Measurements from ENCODE around the gene TMEM255B.
"Not testable (repeated sequence)": the region's sequence is repeated elsewhere in the genome, so short reads cannot be mapped to it uniquely, and the experiment has no call there.

TMEM255B gene

DNA sequence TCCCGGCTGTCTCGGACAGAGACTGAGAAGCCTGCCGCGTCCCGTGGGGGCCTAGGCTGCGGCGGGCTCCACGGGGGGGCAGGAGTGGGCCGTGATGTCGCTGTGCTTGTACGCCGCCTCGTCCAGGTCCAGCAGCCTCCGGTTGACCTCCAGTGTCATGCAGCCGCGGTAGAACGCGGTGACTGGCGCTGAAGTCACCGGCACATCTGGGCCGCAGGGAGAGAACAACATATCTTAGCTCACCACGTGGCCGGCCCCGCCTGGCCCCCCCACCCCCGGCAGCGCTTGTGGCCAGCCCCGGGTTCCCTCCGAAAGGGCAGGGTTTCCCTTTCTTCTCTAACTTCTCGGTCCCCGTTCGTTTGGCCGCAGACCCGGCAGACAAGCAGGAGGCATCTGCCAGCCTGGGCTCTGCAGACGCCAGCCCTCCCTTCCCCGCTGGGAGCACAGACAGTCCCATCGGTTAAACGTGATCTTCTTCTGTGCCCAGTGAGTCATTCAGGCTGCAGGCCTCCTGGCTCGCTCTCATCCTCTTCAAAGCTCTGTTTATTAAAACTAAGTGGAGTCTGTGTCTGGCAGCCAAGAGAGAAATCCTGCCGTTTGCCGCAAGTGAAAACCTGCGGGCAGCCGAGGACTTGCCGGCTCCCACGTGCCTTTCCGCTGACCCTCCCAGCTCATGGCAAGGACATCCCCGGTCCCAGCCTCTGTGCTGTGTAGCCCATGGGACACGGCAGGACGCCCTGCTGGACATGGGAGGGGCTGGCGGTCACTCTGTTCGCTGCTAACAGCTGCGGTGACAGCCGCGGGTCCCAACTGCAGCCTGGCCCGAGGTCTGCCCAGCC is 62.0 kb downstream of the TMEM255B start:
- DNase-seq = no peak

DNA sequence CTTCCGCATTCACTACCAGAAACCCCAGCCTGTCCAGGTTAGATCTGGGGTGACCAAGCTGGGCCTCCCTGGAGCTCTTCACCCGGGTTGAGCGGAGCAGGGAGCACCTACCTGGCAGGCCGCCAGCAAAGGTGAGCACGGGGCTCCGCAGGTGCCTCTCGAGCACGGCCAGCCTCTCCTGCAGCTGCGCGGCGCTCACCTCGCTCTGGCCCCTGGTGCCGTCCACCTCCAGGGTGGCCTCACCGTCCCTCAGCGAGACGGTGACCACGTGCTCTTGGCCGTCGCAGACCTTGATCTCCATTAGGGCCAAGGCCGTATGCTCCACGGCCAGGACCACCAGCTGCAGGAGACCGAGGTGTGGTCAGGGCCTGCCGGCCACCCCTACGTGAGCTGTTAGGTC is 62.8 kb downstream of the TMEM255B start:
- DNase-seq = no peak

DNA sequence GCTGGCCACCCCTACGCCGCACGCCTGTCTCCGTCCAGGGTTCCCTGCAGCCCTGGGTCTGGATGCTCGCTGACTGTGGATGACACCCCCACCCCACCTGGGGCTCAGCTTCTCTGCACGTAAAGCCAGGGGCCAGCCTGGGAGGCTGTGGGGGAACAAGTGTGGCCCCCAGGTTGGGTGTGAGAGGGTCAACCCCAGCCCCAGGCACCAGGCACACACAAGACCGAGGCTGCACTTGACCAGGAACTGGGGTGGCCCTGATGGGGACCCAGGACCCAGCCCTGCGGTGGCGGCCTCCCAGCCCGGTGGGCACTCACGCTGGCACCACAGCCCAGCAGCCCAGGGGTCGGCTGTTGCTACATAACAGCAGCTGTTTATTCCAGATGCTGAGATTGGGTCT is 63.2 kb downstream of the TMEM255B start:
- no peak for DNase-seq

DNA sequence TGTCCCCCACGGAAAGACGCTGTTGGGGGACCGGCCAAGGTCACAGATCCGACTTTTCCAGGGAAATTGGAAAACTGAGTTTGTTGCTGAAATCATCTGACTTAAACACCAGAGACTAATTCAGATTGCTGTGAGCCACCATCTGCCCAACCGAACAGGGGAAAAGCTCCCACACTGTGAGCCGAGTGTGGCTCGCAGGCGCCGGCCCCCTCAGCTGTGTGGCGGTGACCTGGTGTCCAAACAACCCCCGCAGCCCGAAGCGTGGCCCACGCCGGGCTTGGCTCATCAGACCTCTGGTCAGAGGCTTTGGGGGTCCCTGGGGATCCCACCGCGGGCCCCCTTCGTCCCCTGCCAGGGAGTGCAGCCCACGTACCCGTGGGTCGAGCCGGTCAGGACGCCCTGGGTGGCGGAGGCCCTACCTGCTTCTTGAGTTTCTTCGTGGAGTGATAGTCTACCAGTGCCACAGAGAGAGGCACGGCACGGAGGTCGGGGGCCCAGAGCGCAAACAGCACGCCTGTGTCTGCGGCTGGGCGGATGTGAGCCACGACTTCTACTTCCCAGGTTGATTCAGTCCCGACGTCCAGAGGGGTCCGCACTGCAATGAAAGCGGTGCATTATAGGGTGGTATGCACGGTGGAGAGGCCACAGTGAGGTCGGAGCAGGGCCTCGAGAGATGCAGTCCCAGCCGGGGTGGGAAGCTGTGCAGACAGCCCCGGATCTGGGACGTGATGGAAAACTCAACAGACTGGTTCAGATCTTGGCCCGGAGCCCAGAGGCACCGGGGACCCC is 64.1 kb downstream of the TMEM255B start:
- DNase-seq = no peak

DNA sequence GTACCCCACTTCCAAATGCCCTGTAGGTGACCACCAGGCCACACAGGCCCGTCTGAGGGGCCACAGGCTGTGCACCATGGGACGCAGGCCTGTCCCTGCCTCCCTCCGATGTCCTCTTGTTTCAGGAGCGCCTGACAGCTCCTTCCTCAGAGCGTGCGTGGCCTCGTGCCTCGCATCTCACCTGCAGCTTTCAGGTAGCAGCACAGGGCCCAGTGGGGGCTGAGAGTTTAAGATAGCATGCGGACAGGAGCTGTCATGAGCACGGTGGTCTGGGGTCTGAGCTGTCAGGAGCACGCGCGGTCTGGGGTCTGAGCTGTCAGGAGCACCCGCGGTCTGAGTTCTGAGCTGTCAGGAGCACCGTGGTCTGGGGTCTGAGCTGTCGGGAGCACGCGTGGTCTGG is 64.7 kb downstream of the TMEM255B start:
- DNase-seq = no peak

DNA sequence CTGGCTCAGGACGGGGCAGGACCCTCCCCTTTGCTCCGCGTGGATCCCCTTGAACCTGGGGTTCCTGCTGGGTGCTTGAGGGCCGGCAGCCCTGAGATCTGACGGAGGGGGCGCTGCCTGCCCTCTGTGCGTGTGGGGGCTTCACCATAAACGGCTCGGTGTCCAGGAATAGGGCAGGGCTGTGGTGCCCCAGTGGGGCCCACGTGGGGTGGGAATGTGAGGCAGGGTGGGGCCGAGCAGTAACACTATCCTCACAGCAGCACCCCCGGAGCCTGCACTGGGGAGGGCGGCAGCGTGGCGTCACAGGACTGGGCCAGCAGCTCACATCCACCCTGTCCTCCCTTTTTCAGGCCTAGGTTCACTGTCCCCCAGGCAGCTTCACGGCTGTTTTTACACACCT is 66.8 kb downstream of the TMEM255B start:
- no peak for DNase-seq

DNA sequence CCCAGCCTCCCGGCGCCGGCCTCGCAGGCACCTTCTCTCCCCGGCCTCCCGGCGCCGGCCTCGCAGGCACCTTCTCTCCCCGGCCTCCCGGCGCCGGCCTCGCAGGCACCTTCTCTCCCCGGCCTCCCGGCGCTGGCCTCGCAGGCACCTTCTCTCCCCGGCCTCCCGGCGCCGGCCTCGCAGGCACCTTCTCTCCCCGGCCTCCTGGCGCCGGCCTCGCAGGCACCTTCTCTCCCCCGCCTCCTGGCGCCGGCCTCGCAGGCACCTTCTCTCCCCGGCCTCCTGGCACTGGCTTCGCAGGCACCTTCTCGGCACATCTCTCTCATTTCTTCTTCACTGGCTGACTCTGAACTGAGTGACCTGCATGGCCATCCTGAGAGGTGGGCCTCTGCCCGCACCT is 67.4 kb downstream of the TMEM255B start:
- DNase-seq = not testable (repeated sequence)

DNA sequence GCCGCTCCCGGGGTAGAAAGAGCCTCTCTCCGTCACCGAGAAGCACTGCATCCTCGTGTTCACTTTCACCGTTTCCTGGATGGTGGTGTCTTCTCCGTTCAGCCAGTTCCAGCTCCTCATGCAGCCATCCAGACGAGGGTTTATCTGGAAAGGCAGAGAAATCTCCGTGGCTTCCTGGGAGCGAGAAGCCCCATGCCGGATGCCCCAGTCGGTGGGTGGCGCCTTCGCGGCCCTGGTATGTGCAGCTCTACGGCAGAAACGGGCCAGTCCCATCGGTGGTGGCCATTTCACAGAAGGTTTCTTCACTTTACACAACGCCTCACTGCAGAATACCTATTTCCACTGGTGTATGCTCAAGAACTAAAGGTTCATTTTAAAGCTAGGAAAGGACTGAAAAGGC is 68.0 kb downstream of the TMEM255B start:
- no peak for DNase-seq

DNA sequence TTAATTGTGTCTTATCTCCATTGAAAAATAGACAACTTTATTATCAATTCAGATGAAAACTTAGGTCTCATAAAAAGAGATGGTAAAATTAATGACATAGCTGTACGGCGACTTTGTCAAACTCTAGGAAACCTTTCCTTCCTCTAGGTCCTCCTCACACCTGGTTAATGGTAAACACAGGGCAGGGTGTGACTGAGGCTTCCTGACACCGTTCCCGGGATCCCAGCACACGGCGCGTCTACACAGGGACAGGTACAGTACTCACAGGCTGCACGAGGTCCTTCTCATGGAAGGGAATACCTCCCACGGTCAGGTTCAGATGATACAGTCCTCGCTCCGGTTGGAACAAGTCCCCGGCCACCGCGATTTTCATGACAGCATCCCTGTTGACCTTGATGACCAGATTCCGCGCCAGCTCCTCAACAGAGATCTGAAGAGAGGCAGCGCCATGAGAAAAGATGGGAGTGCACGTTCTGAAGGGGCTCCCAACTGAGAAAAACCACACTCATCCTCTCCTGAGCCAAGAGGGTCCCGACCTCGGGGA is 69.3 kb downstream of the TMEM255B start:
- DNase-seq = no peak

DNA sequence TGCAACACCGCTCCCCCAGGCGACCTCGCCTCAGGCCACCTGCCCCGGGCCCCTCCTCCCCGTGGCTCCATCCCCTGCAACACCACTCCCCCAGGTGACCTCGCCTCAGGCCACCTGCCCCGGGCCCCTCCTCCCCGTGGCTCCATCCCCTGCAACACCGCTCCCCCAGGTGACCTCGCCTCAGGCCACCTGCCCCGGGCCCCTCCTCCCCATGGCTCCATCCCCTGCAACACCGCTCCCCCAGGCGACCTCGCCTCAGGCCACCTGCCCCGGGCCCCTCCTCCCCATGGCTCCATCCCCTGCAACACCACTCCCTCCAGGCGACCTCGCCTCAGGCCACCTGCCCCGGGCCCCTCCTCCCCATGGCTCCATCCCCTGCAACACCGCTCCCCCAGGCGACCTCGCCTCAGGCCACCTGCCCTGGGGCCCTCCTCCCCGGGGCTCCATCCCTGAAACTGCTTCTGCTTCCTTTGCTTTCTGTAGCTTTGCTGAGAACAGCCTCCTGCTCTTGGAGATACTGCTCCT is 71.5 kb downstream of the TMEM255B start:
- not testable (repeated sequence) for DNase-seq

DNA sequence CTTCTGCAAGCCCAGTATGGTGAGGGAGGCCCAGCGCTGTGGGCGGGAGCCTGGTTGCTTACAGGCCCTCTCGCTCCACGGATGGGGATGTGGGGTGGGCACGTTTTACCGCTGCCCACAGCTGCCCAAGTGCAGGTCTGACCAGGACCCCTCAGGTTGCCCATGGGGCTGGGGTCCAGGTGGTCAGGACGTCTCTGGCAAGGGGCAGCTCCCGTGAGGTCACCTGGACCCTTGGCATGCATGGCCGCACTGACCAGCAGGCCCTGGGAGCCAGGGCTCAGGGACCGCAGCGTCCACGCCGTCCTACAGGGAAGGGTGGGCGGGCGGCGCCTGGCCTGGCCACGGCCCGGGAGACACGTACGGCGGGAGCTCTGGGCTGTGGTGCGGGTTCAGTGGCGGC is 72.0 kb downstream of the TMEM255B start:
- no peak for DNase-seq

DNA sequence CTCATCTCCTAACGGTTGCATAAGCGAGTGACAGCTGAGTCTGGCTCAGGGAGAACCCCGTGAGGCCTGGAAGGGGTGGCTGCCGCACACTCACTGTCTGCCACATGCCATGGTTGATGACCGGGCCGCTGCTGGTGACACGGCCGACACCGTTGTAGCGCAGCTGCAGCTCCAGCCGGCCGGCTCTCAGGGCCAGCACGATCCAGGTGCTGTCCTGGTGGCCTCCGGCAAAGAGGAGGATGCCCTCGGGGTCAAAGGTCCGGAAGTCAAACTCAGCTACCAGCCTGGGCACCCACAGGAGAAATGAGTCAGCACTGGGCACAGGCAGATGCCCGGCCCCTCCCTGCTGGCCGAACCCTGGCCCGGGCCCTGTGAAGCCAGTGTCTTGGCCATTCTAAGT is 73.2 kb downstream of the TMEM255B start:
- no peak for DNase-seq

DNA sequence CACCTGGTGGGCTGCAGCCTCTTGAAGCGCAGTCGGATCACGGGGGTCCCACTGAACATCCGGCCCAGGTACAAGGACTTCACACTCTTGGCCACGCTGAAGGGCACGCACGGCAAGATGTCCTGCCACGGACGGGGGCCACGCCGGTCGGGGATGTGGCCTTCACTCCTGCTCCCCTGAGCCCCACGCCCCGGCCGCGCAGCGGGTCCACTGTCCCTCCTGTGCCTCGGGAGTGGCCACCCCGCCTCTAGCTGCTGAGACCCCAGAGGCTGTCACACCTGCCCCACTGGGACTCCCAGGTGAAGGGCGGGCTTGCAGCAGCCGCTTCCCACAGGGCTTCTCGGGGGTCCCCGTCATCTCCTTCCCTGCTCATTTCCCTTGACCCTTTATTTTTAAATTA is 73.6 kb downstream of the TMEM255B start:
- DNase-seq = no peak

DNA sequence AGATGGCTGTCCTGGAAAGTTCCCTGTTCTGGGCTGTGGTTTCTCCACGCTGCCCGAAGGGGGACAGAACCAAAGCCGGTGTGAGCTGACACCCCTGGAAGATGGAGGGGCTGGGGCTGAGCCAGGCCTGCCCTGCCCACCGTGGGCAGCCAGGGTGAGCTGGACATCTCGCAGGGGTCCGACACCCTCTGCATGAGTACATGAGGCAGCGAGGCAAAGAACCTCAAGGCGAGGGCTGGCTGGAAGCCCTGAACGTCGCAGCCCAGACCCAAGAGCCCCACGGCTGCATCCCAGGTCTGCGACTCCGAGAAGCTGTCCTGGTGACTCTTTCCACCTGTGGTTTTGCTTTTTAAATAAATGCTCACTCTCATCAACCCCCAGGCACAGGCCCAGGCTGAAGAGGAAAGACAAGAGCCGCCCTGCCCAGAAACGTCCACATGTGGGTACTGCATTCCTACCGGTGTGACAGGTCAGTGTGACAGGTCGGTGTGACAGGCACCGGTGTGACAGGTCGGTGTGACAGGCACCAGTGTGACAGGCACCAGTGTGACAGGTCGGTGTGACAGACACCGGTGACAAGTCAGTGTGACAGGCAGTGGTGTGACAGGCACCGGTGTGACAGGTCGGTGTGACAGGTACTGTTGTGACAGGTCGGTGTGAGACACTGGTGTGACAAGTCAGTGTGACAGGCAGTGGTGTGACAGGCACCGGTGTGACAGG is 74.2 kb downstream of the TMEM255B start:
- DNase-seq = no peak

DNA sequence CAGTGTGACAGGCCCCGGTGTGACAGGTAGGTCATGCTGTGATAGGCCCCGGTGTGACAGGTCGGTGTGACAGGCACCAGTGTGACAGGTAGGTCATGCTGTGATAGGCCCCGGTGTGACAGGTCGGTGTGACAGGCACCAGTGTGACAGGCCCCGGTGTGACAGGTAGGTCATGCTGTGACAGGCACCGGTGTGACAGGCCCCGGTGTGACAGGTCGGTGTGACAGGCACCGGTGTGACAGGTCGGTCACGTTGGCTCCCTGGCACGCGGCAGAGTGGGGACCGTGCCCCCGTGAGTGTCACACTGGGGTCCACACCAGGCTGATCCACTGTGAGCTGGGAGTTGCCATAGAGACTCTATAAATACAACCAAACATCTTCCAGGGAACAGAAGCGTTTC is 75.0 kb downstream of the TMEM255B start:
- DNase-seq = not testable (repeated sequence)

DNA sequence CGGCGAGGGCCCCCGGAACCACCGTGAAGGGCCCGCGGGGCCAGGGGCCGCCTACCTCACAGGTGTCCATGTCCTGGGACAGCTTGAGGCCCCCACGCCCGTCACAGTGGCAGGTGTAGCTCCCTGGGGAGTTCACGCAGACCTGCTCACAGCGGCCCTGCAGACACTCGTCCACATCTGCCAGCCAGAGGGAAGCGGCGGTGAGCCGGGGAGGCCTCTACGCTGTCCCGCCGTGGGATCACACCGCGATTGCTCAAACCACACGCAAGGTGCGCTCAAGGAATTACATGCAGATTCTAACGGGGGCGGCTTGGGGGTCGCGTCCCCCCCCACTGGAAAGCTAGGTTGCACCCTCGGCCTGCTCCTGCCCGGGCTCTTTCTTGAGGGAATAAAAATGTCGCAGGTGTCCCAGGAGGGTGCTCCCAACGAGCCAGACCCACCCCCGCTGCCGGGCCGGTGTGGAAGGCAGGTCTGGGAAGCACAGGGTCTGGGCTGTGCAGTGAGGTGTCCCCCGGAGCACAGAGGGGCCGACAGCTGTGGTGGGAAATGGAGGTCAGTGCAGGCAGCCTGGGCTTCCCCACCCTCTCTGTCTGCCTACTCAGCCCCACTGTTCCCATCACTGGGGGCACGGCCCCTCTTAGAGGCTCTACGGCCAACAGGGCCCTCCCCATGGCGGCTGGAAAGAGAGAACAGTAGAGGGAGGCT is 75.6 kb downstream of the TMEM255B start:
- DNase-seq = no peak

DNA sequence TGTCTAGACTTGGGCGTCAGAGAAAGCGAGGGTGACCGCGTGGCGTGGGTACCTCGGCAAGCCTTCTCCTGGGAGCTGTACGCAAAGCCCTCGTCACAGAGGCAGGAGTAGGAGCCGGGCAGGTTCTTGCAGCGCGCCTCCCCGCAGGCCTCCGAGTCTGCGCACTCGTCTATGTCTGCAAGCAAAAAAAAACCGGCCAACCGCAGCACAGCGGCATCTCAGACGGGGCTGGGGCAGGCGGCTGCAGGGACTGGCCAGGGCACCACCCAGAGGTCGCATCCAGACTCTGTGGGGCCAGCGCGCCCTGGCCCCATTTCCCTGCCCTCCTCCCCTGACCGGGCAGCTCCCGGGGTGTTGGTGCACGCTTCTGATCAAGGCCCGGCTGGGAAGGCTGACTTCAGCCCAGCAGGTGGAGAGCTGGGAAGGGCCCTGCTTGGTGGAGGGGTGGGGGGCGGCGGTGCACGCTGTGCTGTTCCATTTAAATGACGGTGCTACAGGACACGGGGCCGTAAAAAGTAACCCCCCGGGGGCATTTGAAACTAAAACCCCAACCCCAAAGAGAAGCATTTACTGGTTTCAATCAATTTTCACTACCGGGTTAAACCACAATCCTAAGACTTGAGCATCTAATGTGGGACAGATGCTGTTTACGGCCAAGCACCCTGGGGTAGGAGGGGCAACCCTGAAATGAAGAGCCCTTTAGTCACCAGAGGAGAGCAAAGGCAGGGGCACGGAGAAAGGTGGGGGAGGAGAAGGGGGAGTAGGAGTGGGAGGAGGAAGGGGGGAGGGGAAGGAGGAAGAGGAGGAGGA is 76.6 kb downstream of the TMEM255B start:
- peak; percentile 17 for DNase-seq

DNA sequence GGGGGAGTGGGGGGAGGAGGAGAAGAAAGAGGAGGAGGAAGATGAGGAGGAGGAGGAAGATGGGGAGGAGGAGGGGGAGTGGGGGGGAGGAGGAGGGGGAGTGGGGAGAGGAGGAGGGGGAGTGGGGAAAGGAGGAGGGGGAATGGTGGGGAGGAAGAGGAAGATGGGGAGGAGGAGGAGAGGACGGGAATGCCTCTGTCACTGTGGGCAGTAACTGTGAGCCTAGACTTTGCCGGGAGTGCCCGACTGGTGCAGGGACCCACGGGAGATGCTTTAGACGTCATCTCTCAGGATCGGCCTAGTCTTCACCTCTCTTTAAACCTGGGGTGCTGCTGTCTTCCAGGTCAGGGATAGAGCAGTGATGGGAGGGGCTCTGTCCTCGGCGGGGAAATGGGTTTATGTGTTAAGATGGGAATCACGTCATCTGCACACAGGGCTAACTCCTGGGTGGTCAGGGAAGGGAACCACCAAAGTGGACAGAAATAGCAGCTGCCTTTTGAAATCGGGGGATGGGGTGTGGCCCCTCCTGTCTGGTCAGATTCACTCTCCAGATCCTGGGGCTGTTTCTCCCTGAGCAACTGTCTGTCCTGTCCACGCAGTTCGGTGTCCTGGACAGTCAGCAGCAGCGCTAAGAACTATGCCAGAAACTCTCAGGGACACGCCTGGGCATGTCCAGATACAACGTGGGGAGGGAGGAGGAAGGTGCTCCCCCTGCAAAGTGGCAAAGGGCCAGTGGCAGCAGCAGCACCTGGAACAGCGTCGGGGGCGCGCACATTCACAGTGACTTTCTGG is 77.9 kb downstream of the TMEM255B start:
- peak; percentile 24 for DNase-seq

DNA sequence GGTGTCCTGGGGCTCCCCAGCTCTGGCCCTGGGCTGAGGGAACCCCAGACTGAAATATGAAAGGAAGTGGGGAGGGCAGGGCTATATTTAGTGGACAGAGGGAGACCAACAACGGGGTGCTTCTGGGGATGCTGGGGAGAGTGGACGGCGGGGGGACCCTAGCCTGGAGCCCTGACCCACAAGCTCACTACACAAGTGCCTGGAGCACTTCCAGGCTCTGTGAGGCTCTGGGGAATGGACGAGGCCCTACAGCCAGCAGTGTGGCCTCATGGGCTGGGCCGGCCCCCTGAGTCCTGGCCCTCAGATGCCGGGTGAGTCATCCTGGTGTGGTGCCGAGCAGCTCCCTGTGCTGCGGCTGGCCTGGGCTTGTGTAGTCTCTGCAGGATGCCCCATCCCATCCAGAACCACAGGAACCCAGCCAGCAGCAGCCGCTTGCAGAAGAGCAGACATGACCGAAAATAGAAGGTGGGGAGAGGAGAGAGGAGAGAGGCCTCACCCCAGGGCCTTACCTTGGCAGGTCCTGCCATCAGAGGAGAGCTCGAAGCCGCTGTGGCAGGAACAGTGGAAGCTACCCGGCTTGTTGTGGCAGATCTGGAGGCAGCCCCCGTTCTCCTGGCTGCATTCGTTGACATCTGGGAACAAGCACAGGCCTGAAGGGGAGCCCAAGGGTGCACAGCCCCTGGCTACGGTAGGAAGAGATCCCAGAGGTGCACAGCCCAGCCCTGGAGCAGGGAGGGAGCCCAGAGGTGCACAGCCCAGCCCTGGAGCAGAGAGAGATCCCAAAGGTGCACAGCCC is 78.7 kb downstream of the TMEM255B start:
- peak; percentile 83 for DNase-seq

DNA sequence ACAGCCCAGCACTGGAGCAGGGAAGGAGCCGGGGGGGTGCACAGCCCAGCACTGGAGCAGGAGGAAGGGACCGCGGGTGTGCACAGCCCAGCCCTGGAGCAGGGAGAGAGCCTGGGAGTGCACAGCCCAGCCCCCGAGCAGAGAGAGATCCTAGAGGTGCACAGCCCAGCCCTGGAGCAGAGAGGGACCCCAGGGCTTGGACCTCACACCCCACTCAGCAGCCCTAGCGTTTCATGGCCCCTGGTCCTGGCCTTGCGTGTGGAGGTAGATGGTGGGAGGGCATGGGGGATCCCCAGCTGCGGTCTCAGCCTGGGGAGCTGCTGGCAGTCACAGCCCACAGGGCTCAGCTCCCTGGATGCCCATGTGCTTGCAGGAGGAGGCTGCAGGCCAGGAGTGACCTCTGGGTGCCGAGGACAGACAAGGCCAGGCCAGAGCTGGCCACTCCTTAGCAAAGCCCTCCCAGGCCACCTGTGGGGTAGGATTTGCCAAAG is 79.7 kb downstream of the TMEM255B start:
- no peak for DNase-seq
